Stimulated activated CD8-positive, alpha-beta memory T cell treated with anti-CD3 and anti-CD28 coated beads, Interleukin-12 subunit alpha, Interleukin-12 subunit beta, amount 100 ng/mL, for 24 hours (primary cell): ENCODE results near the gene HAUS8.
"Not testable (repeated sequence)": the region's sequence is repeated elsewhere in the genome, so short reads cannot be mapped to it uniquely, and the experiment has no call there.

Source experiments
- DNase-seq: peaks from one replicate; pipeline ENCODE4 v3.0.0-alpha.2; 2020; ENCODE audit errors: extremely low read depth

The HAUS8 gene

DNA sequence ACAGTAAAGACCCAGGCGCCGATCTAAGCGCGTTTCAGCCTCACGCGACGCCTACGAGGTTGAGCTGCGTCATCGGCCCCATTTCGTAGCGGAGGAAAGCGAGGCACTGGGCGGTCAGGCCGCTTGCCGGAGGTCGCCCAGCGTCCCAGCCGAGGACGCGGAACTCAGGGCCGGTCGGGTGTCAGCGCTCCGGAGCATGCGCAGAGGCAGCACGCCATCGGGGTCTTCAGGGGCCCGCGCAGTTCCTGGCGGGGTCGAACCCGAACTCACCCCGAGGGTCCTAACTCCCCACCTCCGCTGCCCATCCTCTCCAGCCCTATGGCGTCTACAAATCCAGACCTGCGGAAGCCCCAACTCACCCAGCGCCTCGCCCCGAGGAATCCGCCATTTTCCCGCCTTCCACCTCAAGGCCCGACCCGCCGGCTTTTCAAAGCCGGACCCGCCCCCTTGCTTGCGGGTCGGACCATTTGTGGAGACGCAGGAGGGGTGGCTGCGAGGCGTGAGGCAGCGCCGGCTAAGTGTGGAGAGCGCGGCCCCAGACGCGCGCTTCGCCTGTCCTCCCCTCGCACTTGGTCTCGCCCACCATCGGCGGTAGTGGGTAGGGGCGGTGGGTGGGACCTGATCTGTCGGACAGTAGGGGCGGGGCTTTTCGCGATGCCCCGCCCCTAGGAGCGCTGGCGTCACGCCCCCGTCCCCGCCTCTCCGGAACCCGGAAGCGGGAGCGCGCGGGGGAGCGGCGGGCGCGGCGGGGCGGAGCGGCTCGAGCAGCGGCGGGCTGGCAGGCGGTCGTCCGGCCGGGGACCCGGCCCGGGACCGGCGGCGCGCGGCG lies at the start of gene HAUS8, which contains the start of gene MYO9B:
HAUS8 (minus strand) TSS at position 418 of the 829 bp plus-strand sequence; CDS start at position 388, 30 bp downstream.
MYO9B (plus strand) TSS at position 743 of the 829 bp plus-strand sequence. CDS start 25,941 bp downstream, outside the sequence.
- DNase-seq = peak; percentile 98

DNA sequence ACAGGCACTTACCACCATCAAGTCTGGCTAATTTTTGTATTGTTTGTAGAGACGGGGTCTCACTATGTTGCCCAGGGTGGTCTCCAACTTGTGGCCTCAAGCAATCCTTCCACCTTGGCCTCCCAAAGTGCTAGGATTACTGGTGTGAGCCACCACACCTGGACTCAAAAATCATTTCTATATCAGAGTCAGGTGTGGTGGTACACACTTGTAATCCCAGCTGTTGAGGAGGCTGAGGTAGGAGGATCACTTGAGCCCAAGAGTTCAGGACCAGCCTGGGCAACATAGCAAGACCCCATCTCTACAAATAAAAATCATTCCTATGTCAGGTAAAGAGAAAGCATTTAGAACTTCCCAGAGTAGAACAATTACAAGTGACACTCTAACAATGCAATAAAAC lies 48.8 kb upstream of the HAUS8 start:
- DNase-seq = no peak

- no peak for DNase-seq
Observed at GRCh38 chr19:17123041-17123440, 47.8 kb upstream of the HAUS8 start.

GRCh38 chr19:17121736-17122293 lies 46.6 kb upstream of the HAUS8 start:
- DNase-seq = no peak

DNA sequence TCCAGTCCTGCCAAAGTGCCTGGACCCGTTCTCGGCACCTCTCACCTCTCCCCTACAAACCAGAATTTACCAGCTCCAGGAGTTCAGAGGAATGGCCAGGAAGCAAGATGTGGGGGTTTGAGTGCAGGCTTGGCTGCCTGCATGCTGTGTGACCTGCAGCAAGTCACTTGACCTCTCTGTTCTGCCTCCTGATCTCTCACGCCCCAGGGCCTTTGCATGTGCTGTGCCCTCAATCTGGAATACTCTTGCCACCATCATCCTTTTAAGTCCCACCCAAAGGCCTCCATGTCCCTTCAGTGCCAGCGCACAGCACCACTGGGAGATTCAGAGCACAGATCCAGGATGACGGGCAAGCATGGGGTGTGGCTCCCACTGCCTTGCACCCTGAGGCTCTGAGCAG lies 43.7 kb upstream of the HAUS8 start:
- no peak for DNase-seq

DNA sequence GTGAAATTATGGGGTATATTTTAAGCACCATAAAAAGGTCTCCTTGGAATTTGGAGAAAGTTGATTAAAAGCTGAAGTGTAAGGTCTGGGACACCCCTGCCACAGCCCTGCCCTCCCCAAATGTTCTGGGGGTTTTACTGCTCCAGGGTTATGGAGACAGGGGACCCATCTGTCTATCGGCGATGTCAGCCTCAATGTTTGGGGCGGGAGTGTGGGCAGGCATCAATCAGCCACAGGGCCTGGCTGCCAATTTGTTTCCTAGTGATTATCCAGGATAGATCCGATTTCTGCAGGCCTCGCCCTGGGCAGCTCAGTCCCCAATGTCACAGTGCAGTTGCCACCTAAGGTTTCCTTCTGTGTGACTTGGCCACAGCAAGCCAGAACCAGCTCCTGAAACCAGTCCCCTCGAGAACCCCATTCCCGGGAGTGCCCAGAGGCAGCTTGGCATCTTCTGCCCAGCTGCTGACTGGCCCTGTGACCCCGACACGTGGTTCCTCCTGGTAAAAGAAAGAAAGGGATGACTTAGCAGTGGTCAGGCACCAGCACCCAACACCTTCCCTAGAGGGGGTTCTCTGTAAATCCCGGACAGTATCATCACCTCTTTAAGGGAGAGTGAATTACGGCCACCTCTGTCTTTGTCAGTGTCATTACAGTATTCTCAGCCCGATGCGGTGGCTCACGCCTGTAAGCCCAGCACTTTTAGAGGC lies 41.9 kb upstream of the HAUS8 start:
- DNase-seq = no peak

GRCh38 chr19:17114414-17114831 lies 39.2 kb upstream of the HAUS8 start:
- DNase-seq = no peak

DNA sequence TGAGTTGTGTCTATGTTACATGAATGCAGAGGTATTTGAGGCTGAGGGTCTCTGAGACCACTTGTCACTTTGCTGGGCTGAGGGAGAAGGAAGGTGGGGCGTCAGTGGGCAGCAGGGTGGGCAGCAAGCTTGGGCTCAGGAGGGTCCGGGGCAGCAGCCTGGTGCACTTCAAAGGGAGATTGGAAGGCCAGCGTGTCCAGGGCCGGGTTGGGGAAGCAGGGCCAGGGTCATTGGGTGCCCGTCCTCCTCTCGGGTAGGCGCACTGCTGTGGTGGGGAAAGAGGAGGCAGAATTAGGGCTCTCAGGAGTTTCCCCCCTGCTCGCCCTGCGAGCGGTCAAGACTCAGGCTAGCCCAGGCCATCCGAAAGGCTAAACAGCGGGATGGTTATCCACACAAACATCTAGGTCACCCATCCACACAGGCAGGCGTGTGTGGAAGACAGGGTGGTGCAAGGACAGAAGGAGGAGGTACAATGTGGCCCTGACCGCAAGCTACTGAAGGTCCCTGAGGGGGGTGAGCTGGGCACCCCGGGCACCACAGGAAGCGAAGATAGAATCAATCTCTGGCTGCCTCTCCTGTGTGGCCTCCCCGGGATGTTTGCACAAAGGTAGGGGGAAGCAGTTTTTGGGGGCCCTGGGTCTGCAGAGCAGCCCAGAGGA lies 38.0 kb upstream of the HAUS8 start:
- DNase-seq = no peak

DNA sequence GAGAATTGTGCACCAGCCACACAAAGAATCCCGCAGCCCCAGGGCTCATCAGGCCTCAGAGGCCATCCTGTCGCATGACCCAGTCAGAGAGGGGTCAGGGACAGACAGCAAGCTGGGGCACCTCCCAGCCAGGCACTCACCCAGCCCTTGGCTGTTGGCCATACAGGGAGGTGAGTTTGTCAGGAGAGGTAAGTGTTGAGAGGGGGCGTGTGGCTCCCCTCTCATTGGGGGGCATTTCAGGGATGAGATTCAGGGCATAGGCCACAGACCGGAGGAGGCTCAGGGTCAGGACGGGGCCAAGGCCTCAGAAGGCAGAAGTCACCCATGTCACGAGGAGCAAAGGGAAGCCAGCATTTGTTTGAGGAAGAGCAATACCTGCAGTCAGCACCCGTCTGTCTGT lies 37.4 kb upstream of the HAUS8 start:
- DNase-seq = no peak

- no peak for DNase-seq
Observed at GRCh38 chr19:17112271-17112670, 37.0 kb upstream of the HAUS8 start.

DNA sequence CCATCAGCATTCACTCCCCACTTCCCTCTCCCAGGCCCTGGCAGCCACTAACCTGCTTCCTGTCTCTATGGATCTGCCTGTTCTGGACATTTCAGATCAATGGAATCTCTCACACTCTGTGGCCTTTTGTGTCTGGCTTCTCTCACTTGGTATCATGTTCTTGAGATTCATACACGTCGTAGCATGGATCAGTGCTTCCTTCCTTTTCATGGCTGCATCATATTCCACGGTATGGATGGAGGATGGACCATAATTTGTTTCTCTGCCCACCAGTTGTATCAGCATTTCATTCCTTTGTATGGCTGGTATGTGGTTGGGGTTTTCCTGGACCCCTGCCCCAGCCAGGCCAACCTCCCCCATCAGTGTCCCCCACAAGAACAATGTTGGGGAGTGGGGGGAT lies 36.5 kb upstream of the HAUS8 start:
- no peak for DNase-seq

DNA sequence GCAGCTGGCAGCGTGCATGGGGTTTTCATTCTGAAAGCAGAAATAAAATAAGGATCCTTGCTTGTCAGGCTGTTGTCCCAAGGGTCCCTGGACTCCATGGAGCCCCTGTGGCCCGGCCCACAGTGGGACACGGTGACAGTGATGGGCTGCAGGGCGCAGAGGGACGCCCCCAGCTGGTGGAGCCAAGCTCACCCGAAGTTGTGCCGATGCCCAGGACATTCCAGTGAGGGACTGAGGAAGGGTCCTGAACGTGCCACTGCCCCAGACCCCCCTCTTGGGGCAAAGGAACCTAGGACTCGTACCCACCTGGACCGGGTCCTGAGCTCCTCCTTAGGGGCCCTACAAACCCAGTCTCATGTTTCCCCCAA lies 35.3 kb upstream of the HAUS8 start:
- no peak for DNase-seq

- no peak for DNase-seq
Observed at GRCh38 chr19:17109962-17110598, 34.8 kb upstream of the HAUS8 start.

DNA sequence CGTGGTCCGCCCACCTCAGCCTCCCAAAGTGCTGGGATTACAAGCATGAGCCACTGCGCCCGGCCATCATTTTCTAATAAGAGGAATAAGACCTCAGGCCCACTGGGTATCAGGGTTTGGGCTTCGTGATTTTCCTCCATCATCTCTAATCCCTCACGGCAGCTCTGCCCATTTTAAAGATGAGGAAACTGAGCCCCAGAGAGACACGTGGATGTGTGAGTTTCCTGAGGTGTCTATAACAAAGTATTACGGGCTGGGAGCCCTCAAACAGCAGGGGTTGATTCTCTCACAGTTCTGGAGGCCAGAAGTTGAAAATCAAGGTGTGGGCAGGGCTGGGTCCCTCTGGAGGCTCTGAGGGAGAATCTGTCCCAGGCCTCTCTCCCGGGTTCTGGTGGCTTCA lies 34.0 kb upstream of the HAUS8 start:
- DNase-seq = no peak

DNA sequence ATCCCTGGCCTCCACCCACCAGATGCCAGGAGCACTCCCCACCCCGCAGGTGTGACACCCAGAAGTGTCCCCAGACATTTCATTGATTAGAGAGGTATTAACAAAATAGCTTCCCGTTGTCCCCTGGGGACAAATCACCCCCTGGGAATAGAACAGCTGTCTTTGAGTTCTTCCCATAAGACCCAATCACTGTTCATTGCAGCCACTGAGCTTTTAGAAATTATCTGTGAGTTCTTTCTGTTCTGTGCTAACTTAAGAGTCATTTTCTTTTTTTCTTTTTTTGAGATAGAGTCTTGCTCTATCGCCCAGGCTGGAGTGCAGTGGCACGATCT lies 33.2 kb upstream of the HAUS8 start:
- no peak for DNase-seq

- DNase-seq = no peak
Observed at GRCh38 chr19:17107546-17108452, 32.5 kb upstream of the HAUS8 start.

- not testable (repeated sequence) for DNase-seq
Observed at GRCh38 chr19:17106964-17107363, 31.7 kb upstream of the HAUS8 start.

GRCh38 chr19:17105556-17105955 lies 30.3 kb upstream of the HAUS8 start:
- no peak for DNase-seq

DNA sequence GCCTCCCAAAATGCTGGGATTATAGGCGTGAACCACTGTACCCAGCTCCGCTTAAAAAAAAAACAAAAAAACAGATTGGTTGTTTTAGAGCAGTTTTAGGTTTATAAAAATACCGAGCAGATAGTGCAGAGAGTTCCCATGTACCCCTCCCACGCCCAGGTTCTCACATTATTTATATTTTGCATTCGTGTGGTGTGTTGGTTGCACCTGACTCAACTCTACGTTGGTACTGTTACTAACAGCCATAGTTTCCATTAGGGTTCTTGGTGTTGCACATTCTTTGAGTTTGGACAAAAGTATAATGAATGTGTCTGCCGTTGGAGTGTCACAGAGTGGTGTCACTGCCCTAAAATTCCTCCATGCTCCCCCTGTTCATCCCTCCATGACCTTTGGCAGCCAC lies 29.4 kb upstream of the HAUS8 start:
- DNase-seq = no peak

- no peak for DNase-seq
Observed at GRCh38 chr19:17103177-17103576, 27.9 kb upstream of the HAUS8 start.
